PFSK-1 (cell line): ENCODE data around the gene MARCHF9.

Experiments used
- FOXP2 ChIP-seq: optimal IDR thresholded peaks from 2 replicates; pipeline ENCODE3; 2011; ENCODE audit warnings: borderline replicate concordance, control low read depth, inconsistent platforms; ENCODE audit not compliant: insufficient read depth; ENCODE audit errors: extremely low read length, extremely low read depth
- POLR2AphosphoS5 ChIP-seq: IDR thresholded peaks from 2 replicates; pipeline ENCODE4 v1.6.1; 2012; ENCODE audit warnings: low read depth, mild to moderate bottlenecking, control low read depth, low read length, moderate library complexity
- REST ChIP-seq, 2 experiments: IDR thresholded peaks; 2 replicates each; pipeline versions ENCODE4 v1.6.1 to v1.8.0; 2011 to 2012; ENCODE audit warnings: low read depth in 2 of 2, low read length in 2 of 2, control low read depth in 1 of 2, inconsistent platforms in 1 of 2, mild to moderate bottlenecking in 1 of 2, moderate library complexity in 1 of 2; ENCODE audit not compliant: insufficient read depth in 1 of 2
- SIN3A ChIP-seq: IDR thresholded peaks from 2 replicates; pipeline ENCODE4 v1.6.1; 2012; ENCODE audit warnings: mild to moderate bottlenecking, low read length, moderate library complexity, borderline replicate concordance; ENCODE audit not compliant: insufficient read depth
- TAF1 ChIP-seq: IDR thresholded peaks from 2 replicates; pipeline ENCODE4 v1.6.1; 2012; ENCODE audit warnings: low read length, control low read depth, borderline replicate concordance; ENCODE audit not compliant: insufficient read depth

MARCHF9 gene

GRCh38 chr12:57781801-57782200, 26.9 kb downstream of the MARCHF9 start:
- TF ChIP-seq FOXP2 (no peak), POLR2AphosphoS5 (no peak), TAF1 (no peak), REST (IDR thresholded peaks at IDR 0.05; ENCODE audit: insufficient read depth in 1 of 2, low read depth in 2 of 2, low read length in 2 of 2) (no peak), SIN3A (no peak)

GRCh38 chr12:57782243-57782607, 27.3 kb downstream of the MARCHF9 start:
- no peak for TF ChIP-seq REST (IDR thresholded peaks at IDR 0.05; ENCODE audit: insufficient read depth in 1 of 2, low read depth in 2 of 2, low read length in 2 of 2)
- no peak for TF ChIP-seq FOXP2
- no peak for TF ChIP-seq TAF1
- TF ChIP-seq SIN3A = no peak
- TF ChIP-seq POLR2AphosphoS5 = no peak

GRCh38 chr12:57782608-57783465, 27.9 kb downstream of the MARCHF9 start, which contains the start of gene TSFM:
Gene TSFM, plus strand, starts transcription at chr12:57782787. Its CDS starts 15 bp downstream, at chr12:57782802.
- TF ChIP-seq POLR2AphosphoS5 (peak; percentile 96), FOXP2 (peak; percentile 98), REST (IDR thresholded peaks at IDR 0.05; ENCODE audit: insufficient read depth in 1 of 2, low read depth in 2 of 2, low read length in 2 of 2) (peak; percentile 58 to 68; a peak in 3 of 4 replicates), SIN3A (peak; percentile 66; the same call in 1 of the 2 replicates), TAF1 (peak; percentile 93)

GRCh38 chr12:57783466-57783801, 28.5 kb downstream of the MARCHF9 start:
- no peak for TF ChIP-seq REST (IDR thresholded peaks at IDR 0.05; ENCODE audit: insufficient read depth in 1 of 2, low read depth in 2 of 2, low read length in 2 of 2)
- TF ChIP-seq FOXP2 = no peak
- no peak for TF ChIP-seq POLR2AphosphoS5
- TF ChIP-seq SIN3A = no peak
- no peak for TF ChIP-seq TAF1
